ENCODE data around the gene ATP13A1. TPM values are rescaled to one million over a fixed set of nuclear protein-coding genes. Genes with fewer than 3 reads are reported as not detected.

The ATP13A1 gene
- polyA plus RNA-seq, 1 experiment, result 27.9 TPM

- DNase-seq (ENCODE audit: low read depth), result no peak
- CTCF ChIA-PET, result no interaction called here
- Histone ChIP-seq H3K27me3 (ENCODE audit: control insufficient read depth, insufficient read depth, low read length) (no peaks in the 10 kb centered on the region), H3K36me3 (ENCODE audit: control insufficient read depth, insufficient read depth, low read length) (peaks cover 31% of the 10 kb centered on the region), H3K4me3 (ENCODE audit: low read depth, low read length) (no peak overlapping the region)
- no peak for TF ChIP-seq CTCF (IDR thresholded peaks at IDR 0.05; ENCODE audit: insufficient read depth, low read depth, low read length)
- POLR2A ChIA-PET, result no interaction called here
Observed at GRCh38 chr19:19636573-19637185, 26.8 kb downstream of the ATP13A1 start.

- POLR2A ChIA-PET, result no interaction called here
- Histone ChIP-seq H3K27me3 (ENCODE audit: control insufficient read depth, insufficient read depth, low read length) (no peaks in the 10 kb centered on the region), H3K36me3 (ENCODE audit: control insufficient read depth, insufficient read depth, low read length) (peaks cover 31% of the 10 kb centered on the region), H3K4me3 (ENCODE audit: low read depth, low read length) (no peak overlapping the region)
- TF ChIP-seq CTCF (IDR thresholded peaks at IDR 0.05; ENCODE audit: insufficient read depth, low read depth, low read length), result no peak
- no peak for DNase-seq (ENCODE audit: low read depth)
- CTCF ChIA-PET, result interaction anchor here (0.7 to 1.0 kb wide), 3 partner anchors 9 to 103 kb away, joined by 3 to 4 read pairs (median 3); no protein-coding TSS in a partner anchor
Observed at GRCh38 chr19:19635313-19635702, 28.2 kb downstream of the ATP13A1 start.

GRCh38 chr19:19634516-19635312 is 28.8 kb downstream of the ATP13A1 start:
- POLR2A ChIA-PET, result no interaction called here
- no peak for TF ChIP-seq CTCF (IDR thresholded peaks at IDR 0.05; ENCODE audit: insufficient read depth, low read depth, low read length)
- CTCF ChIA-PET, result interaction anchor here (1.0 to 2.2 kb wide), 3 partner anchors 80 to 103 kb away, joined by 4 to 6 read pairs (median 6); no protein-coding TSS in a partner anchor
- Histone ChIP-seq H3K27me3 (ENCODE audit: control insufficient read depth, insufficient read depth, low read length) (no peaks in the 10 kb centered on the region), H3K4me3 (ENCODE audit: low read depth, low read length) (no peak overlapping the region), H3K36me3 (ENCODE audit: control insufficient read depth, insufficient read depth, low read length) (peaks cover 33% of the 10 kb centered on the region)
- DNase-seq (ENCODE audit: low read depth), result no peak

GRCh38 chr19:19633711-19634515 is 29.6 kb downstream of the ATP13A1 start:
- DNase-seq (ENCODE audit: low read depth), result no peak
- Histone ChIP-seq H3K4me3 (ENCODE audit: low read depth, low read length) (no peak overlapping the region), H3K36me3 (ENCODE audit: control insufficient read depth, insufficient read depth, low read length) (peaks cover 31% of the 10 kb centered on the region), H3K27me3 (ENCODE audit: control insufficient read depth, insufficient read depth, low read length) (no peaks in the 10 kb centered on the region)
- no peak for TF ChIP-seq CTCF (IDR thresholded peaks at IDR 0.05; ENCODE audit: insufficient read depth, low read depth, low read length)
- ChIA-PET POLR2A (no interaction called here), CTCF (interaction anchor here (1.5 to 2.2 kb wide), 2 partner anchors 101 to 102 kb away, joined by 6 read pairs; no protein-coding TSS in a partner anchor)

- ChIA-PET POLR2A (no interaction called here), CTCF (interaction anchor here (0.6 to 2.2 kb wide), 3 partner anchors 82 to 611 kb away, joined by 3 to 6 read pairs (median 3); no protein-coding TSS in a partner anchor)
- no peak overlapping the region for H3K4me3 ChIP-seq (ENCODE audit: low read depth, low read length)
- H3K27me3 ChIP-seq (ENCODE audit: control insufficient read depth, insufficient read depth, low read length), result no peaks in the 10 kb centered on the region
- TF ChIP-seq CTCF (IDR thresholded peaks at IDR 0.05; ENCODE audit: insufficient read depth, low read depth, low read length), result no peak
- peaks cover 30% of the 10 kb centered on the region for H3K36me3 ChIP-seq (ENCODE audit: control insufficient read depth, insufficient read depth, low read length)
- no peak for DNase-seq (ENCODE audit: low read depth)
Observed at GRCh38 chr19:19632661-19633060, 30.8 kb downstream of the ATP13A1 start.
